ENCODE measurements around the gene RITA1.
"Not testable (repeated sequence)": the region's sequence is repeated elsewhere in the genome, so short reads cannot be mapped to it uniquely, and the experiment has no call there.

RITA1 gene

GRCh38 chr12:113206802-113207201, 21.3 kb downstream of the RITA1 start:
- not testable (repeated sequence) for DNase-seq

- DNase-seq: no peak
These were observed 22.1 kb downstream of the RITA1 start for GRCh38 chr12:113207613-113208040.

- no peak for DNase-seq
These were observed 22.8 kb downstream of the RITA1 start for GRCh38 chr12:113208041-113208934.

- DNase-seq: no peak
These were observed 25.6 kb downstream of the RITA1 start for GRCh38 chr12:113211160-113211559.

- DNase-seq: no peak
These were observed 29.4 kb downstream of the RITA1 start for GRCh38 chr12:113214895-113215400.

GRCh38 chr12:113216027-113216426, 30.5 kb downstream of the RITA1 start:
- no peak for DNase-seq

GRCh38 chr12:113220593-113221180, 35.2 kb downstream of the RITA1 start:
- peak; percentile 39 for DNase-seq

- peak; percentile 100 for DNase-seq
These were observed 35.9 kb downstream of the RITA1 start, which contains the start of gene TPCN1 for GRCh38 chr12:113221181-113221996. TPCN1 (plus strand) TSS chr12:113221464; CDS start chr12:113226853, 5,389 bp downstream.

GRCh38 chr12:113221997-113222729, 36.6 kb downstream of the RITA1 start:
- DNase-seq: no peak

GRCh38 chr12:113222730-113223531, 37.4 kb downstream of the RITA1 start:
- DNase-seq: peak; percentile 74

- no peak for DNase-seq
These were observed 39.4 kb downstream of the RITA1 start for GRCh38 chr12:113224955-113225354.

- DNase-seq: no peak
These were observed 41.4 kb downstream of the RITA1 start for GRCh38 chr12:113226696-113227568.

- no peak for DNase-seq
These were observed 42.3 kb downstream of the RITA1 start for GRCh38 chr12:113227686-113228391.

- no peak for DNase-seq
These were observed 43.0 kb downstream of the RITA1 start for GRCh38 chr12:113228394-113229028.

GRCh38 chr12:113230315-113231234, 45.1 kb downstream of the RITA1 start:
- DNase-seq: no peak

- DNase-seq: no peak
These were observed 45.9 kb downstream of the RITA1 start for GRCh38 chr12:113231235-113232088.

All from NCI-H345 (cell line).